Ectodermal cell (in vitro differentiated cells): ENCODE data around the gene METTL6.
"Not testable (repeated sequence)": the region's sequence is repeated elsewhere in the genome, so short reads cannot be mapped to it uniquely, and the experiment has no call there.

ENCODE experiments used
- H3K27ac ChIP-seq: 2 replicates; pipeline ENCODE4 v1.7.0; 2013; ENCODE audit warnings: mild to moderate bottlenecking, low read depth, low read length; ENCODE audit not compliant: insufficient read depth, poor library complexity, severe bottlenecking
- H3K27me3 ChIP-seq: 2 replicates; pipeline ENCODE4 v1.7.0; 2013; ENCODE audit warnings: mild to moderate bottlenecking, low read length; ENCODE audit not compliant: insufficient read depth, control insufficient read depth, poor library complexity, severe bottlenecking
- H3K36me3 ChIP-seq: one replicate; pipeline ENCODE4 v1.7.0; 2013; ENCODE audit warnings: low read length; ENCODE audit not compliant: control insufficient read depth, insufficient read depth
- H3K4me1 ChIP-seq: one replicate; pipeline ENCODE4 v1.7.0; 2013; ENCODE audit warnings: low read length; ENCODE audit not compliant: control insufficient read depth, insufficient read depth
- H3K4me3 ChIP-seq: 2 replicates; pipeline ENCODE4 v1.7.0; 2013; ENCODE audit warnings: low read depth, low read length, control low read depth; ENCODE audit not compliant: insufficient read depth
- H3K9me3 ChIP-seq: 2 replicates; pipeline ENCODE4 v1.7.0; 2013; ENCODE audit warnings: mild to moderate bottlenecking, low read length, moderate library complexity; ENCODE audit not compliant: control insufficient read depth
- WGBS, 2 experiments: methylation state at CpG; one replicate each; pipeline ENCODE4 v1.1.7; 2013; ENCODE audit warnings: missing lambda C conversion rate in 2 of 2; 5-methylcytosine and 5-hydroxymethylcytosine counted together

METTL6 gene

GRCh38 chr3:15405448-15406050 is 21.8 kb downstream of the METTL6 start:
- H3K4me3 ChIP-seq, result no peak overlapping the region
- 11 to 31% methylated on average over 2 of the region's 3 CpGs for WGBS, 2 experiments
- H3K9me3 ChIP-seq, result no peaks in the 10 kb centered on the region
- H3K27me3 ChIP-seq, result no peaks in the 10 kb centered on the region
- no peaks in the 10 kb centered on the region for H3K36me3 ChIP-seq
- H3K4me1 ChIP-seq, result no peaks in the 10 kb centered on the region
- no peak overlapping the region for H3K27ac ChIP-seq

- H3K9me3 ChIP-seq, result no peaks in the 10 kb centered on the region
- H3K36me3 ChIP-seq, result no peaks in the 10 kb centered on the region
- no peaks in the 10 kb centered on the region for H3K4me1 ChIP-seq
- H3K4me3 ChIP-seq, result no peak overlapping the region
- no peaks in the 10 kb centered on the region for H3K27me3 ChIP-seq
- no peak overlapping the region for H3K27ac ChIP-seq
- 100% methylated on average over 1 of the region's 1 CpG for WGBS, 2 experiments
These were observed 22.6 kb downstream of the METTL6 start for GRCh38 chr3:15404767-15405166.

DNA sequence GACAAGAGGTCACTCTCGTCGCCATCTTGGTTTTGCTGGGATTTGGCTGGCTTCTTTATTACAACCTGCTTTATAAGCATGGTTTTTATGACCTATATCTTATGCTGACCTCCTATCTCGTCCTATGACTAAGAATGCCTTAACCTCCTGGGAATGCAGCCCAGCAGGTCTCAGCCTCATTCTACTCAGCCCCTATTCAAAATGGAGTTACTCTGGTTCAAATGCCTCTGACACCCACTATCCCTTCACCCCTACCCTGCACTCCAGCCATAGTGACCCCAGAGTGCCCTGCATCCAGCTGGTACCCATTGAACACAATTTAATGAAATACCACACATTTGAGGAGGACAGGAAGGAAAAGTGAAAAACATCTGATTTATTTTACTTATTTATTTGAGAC is 23.4 kb downstream of the METTL6 start:
- no peaks in the 10 kb centered on the region for H3K9me3 ChIP-seq
- H3K4me3 ChIP-seq, result no peak overlapping the region
- no peaks in the 10 kb centered on the region for H3K36me3 ChIP-seq
- WGBS, 2 experiments, result 94 to 96% methylated on average over 3 of the region's 3 CpGs
- no peaks in the 10 kb centered on the region for H3K27me3 ChIP-seq
- no peak overlapping the region for H3K27ac ChIP-seq
- no peaks in the 10 kb centered on the region for H3K4me1 ChIP-seq

- Histone ChIP-seq H3K4me1 (no peaks in the 10 kb centered on the region), H3K4me3 (no peak overlapping the region), H3K9me3 (no peaks in the 10 kb centered on the region), H3K27me3 (no peaks in the 10 kb centered on the region), H3K36me3 (no peaks in the 10 kb centered on the region), H3K27ac (no peak overlapping the region)
- WGBS, 2 experiments, result 89 to 96% methylated on average over 1 to 3 of the region's 3 CpGs
These were observed 23.8 kb downstream of the METTL6 start for GRCh38 chr3:15403495-15403894.

- Histone ChIP-seq H3K9me3 (no peaks in the 10 kb centered on the region), H3K27me3 (no peaks in the 10 kb centered on the region), H3K36me3 (no peaks in the 10 kb centered on the region), H3K4me3 (no peak overlapping the region), H3K27ac (no peak overlapping the region), H3K4me1 (no peaks in the 10 kb centered on the region)
- WGBS, 2 experiments, result 92 to 96% methylated on average over 4 of the region's 4 CpGs
These were observed 25.4 kb downstream of the METTL6 start for GRCh38 chr3:15401936-15402335.

DNA sequence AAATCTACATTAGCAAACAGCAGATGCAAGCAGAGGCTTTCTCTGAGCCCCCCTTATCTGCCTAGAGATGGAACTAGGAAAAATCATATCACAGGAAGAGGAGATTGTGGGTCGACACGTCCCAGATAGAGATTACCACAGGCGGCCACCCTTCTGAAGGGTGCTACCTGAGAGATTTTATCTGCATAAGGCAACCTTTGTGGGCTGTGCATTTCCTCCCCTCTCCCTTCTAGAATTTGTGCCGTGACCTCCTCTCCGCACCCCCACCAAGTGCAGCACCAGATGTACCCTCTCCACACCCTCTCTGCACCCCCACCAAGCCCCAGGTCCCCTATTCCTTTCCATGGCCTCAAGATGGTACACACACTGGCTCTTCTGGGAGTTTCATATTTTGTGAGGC is 27.4 kb downstream of the METTL6 start:
- 91 to 93% methylated on average over 5 of the region's 5 CpGs for WGBS, 2 experiments
- H3K9me3 ChIP-seq, result no peaks in the 10 kb centered on the region
- no peak overlapping the region for H3K27ac ChIP-seq
- H3K27me3 ChIP-seq, result no peaks in the 10 kb centered on the region
- no peaks in the 10 kb centered on the region for H3K4me1 ChIP-seq
- H3K36me3 ChIP-seq, result no peaks in the 10 kb centered on the region
- H3K4me3 ChIP-seq, result no peak overlapping the region

GRCh38 chr3:15398731-15399133 is 28.6 kb downstream of the METTL6 start:
- H3K36me3 ChIP-seq, H3K27ac ChIP-seq, H3K9me3 ChIP-seq, H3K4me3 ChIP-seq, H3K27me3 ChIP-seq, H3K4me1 ChIP-seq: not testable (repeated sequence)
- 93 to 98% methylated on average over 2 to 3 of the region's 3 CpGs for WGBS, 2 experiments

- not testable (repeated sequence) for H3K36me3 ChIP-seq, H3K9me3 ChIP-seq, H3K4me1 ChIP-seq, H3K27me3 ChIP-seq, H3K4me3 ChIP-seq, H3K27ac ChIP-seq
- WGBS, 2 experiments, result 97 to 100% methylated on average over 1 to 2 of the region's 2 CpGs
These were observed 34.1 kb downstream of the METTL6 start for GRCh38 chr3:15393252-15393651.

DNA sequence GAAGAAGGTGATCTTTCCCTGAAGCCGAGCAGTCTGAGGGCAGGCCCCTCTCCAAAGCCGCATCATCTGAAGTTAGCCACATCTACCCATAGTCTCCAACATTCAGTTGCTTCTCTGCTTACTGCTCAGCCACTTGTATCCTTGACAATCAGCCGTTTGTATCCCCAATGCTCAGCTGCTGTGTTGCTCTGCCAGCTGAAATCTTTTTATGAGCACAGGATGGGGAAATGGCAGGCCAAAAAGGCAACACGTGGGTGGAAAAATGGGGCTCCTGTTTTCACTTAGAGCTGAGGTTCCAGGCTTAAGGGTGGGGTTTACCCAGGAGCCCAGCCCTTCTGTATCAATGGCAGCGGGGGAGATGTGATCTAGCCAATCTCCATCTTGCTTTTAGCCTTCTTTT is 36.3 kb downstream of the METTL6 start:
- 86 to 89% methylated on average over 5 of the region's 5 CpGs for WGBS, 2 experiments
- no peaks in the 10 kb centered on the region for H3K36me3 ChIP-seq
- H3K27me3 ChIP-seq, result no peaks in the 10 kb centered on the region

GRCh38 chr3:15390460-15390859 is 36.9 kb downstream of the METTL6 start:
- 72 to 75% methylated on average over 6 of the region's 6 CpGs for WGBS, 2 experiments

More for the DNA sequence above, 36.3 kb downstream of the METTL6 start:
- Histone ChIP-seq H3K4me1 (no peaks in the 10 kb centered on the region), H3K9me3 (no peaks in the 10 kb centered on the region), H3K4me3 (no peak overlapping the region), H3K27ac (no peak overlapping the region)

GRCh38 chr3:15388335-15388734 is 39.0 kb downstream of the METTL6 start:
- H3K4me3 ChIP-seq, H3K9me3 ChIP-seq, H3K27ac ChIP-seq, H3K4me1 ChIP-seq, H3K27me3 ChIP-seq, H3K36me3 ChIP-seq: not testable (repeated sequence)
- 91 to 98% methylated on average over 3 of the region's 3 CpGs for WGBS, 2 experiments

More at GRCh38 chr3:15390460-15390859, 36.9 kb downstream of the METTL6 start:
- Histone ChIP-seq H3K27me3 (no peaks in the 10 kb centered on the region), H3K9me3 (no peaks in the 10 kb centered on the region), H3K4me1 (no peaks in the 10 kb centered on the region), H3K27ac (no peak overlapping the region), H3K4me3 (no peak overlapping the region), H3K36me3 (no peaks in the 10 kb centered on the region)
